Activated CD4-positive, alpha-beta memory T cell treated with anti-CD3 and anti-CD28 coated beads for 36 hours (primary cell): ENCODE results near the gene OOSP3. TPM values are rescaled to one million over a fixed set of nuclear protein-coding genes. Genes with fewer than 3 reads are reported as not detected.
"Not testable (repeated sequence)": the region's sequence is repeated elsewhere in the genome, so short reads cannot be mapped to it uniquely, and the experiment has no call there.

Experiments
- CTCF ChIA-PET: fragments of 350-600 bp; sonication (Branson Sonifier 250); formaldehyde crosslinking; loops from one replicate; lab custom pipeline; 2021; ENCODE audit warnings: antibody characterized with exemption, inconsistent platforms; lab: Charles Lee
- POLR2A ChIA-PET: fragments of 350-600 bp; sonication (Branson Sonifier 250); formaldehyde crosslinking; loops from one replicate; lab custom pipeline; 2021; ENCODE audit warnings: antibody characterized with exemption; lab: Charles Lee
- DNase-seq: peaks from one replicate; pipeline ENCODE4 v3.0.0-alpha.2; 2020
- H3K27ac Mint-ChIP-seq: one replicate; pipeline ENCODE4 v1.8.0; 2021; ENCODE audit warnings: mixed read lengths
- H3K27me3 Mint-ChIP-seq: one replicate; pipeline ENCODE4 v1.8.0; 2021; ENCODE audit warnings: mixed read lengths
- H3K36me3 Mint-ChIP-seq: one replicate; pipeline ENCODE4 v1.8.0; 2021; ENCODE audit warnings: mixed read lengths
- H3K4me1 Mint-ChIP-seq: one replicate; pipeline ENCODE4 v1.8.0; 2021; ENCODE audit warnings: low read depth, mixed read lengths
- H3K4me3 Mint-ChIP-seq: one replicate; pipeline ENCODE4 v1.8.0; 2021; ENCODE audit warnings: mild to moderate bottlenecking, mixed read lengths
- H3K9me3 Mint-ChIP-seq: one replicate; pipeline ENCODE4 v1.8.0; 2021; ENCODE audit warnings: mixed read lengths
- intact Hi-C: fragments of 100-400 bp; cut with micrococcal nuclease; formaldehyde crosslinking; loops from one replicate; pipeline ENCODE4 v1.15.1; 2023
- total RNA-seq, 2 experiments: library from RNA; stranded (reverse); gene quantifications; one replicate each; pipeline ENCODE4 v1.2.3, GENCODE V29; 2021

Gene OOSP3
- not detected for total RNA-seq

GRCh38 chr11:59878575-59878974 is at the start of gene OOSP3:
Gene OOSP3, plus strand, starts transcription at chr11:59878782. Its CDS starts 27 bp downstream, at chr11:59878809.
- CTCF ChIA-PET = no interaction called here
- H3K9me3 Mint-ChIP-seq = no peaks in the 10 kb centered on the region

GRCh38 chr11:59829358-59829757 is 49.2 kb upstream of the OOSP3 start:
- Mint-ChIP-seq H3K36me3 (no peaks in the 10 kb centered on the region), H3K4me1 (peaks cover 3% of the 10 kb centered on the region), H3K4me3 (no peak overlapping the region), H3K27me3 (no peaks in the 10 kb centered on the region), H3K27ac (no peak overlapping the region), H3K9me3 (no peaks in the 10 kb centered on the region)
- POLR2A ChIA-PET = no interaction called here
- DNase-seq = no peak
- intact Hi-C loops = no loop called here
- CTCF ChIA-PET = interaction anchor here (0.6 kb wide), 1 partner anchor 268 kb away, joined by 4 read pairs; no protein-coding TSS in a partner anchor

More at GRCh38 chr11:59878575-59878974, at the start of gene OOSP3:
- Mint-ChIP-seq H3K27me3 (peaks cover 6% of the 10 kb centered on the region), H3K27ac (no peak within 1 kb of the TSS), H3K4me3 (no peak within 1 kb of the TSS), H3K36me3 (no peaks in the 10 kb centered on the region), H3K4me1 (no peaks in the 10 kb centered on the region)
- intact Hi-C loops = no loop called here
- POLR2A ChIA-PET = no interaction called here
- no peak for DNase-seq

GRCh38 chr11:59833602-59834001 is 45.0 kb upstream of the OOSP3 start:
- H3K27me3 Mint-ChIP-seq = peaks cover 2% of the 10 kb centered on the region
- CTCF ChIA-PET = no interaction called here
- POLR2A ChIA-PET = no interaction called here

GRCh38 chr11:59839615-59840014 is 39.0 kb upstream of the OOSP3 start:
- Mint-ChIP-seq H3K27ac (no peak overlapping the region), H3K27me3 (peaks cover under 1% of the 10 kb centered on the region), H3K36me3 (no peaks in the 10 kb centered on the region), H3K4me3 (no peak overlapping the region), H3K9me3 (no peaks in the 10 kb centered on the region), H3K4me1 (no peaks in the 10 kb centered on the region)
- ChIA-PET CTCF (no interaction called here), POLR2A (no interaction called here)
- no peak for DNase-seq
- intact Hi-C loops = no loop called here

More at GRCh38 chr11:59833602-59834001, 45.0 kb upstream of the OOSP3 start:
- intact Hi-C loops = no loop called here
- no peak overlapping the region for H3K4me3 Mint-ChIP-seq
- DNase-seq = no peak
- peaks cover 3% of the 10 kb centered on the region for H3K4me1 Mint-ChIP-seq
- H3K9me3 Mint-ChIP-seq = no peaks in the 10 kb centered on the region
- no peaks in the 10 kb centered on the region for H3K36me3 Mint-ChIP-seq
- H3K27ac Mint-ChIP-seq = no peak overlapping the region

GRCh38 chr11:59841514-59841913 is 37.1 kb upstream of the OOSP3 start:
- POLR2A ChIA-PET = interaction anchor here (0.6 kb wide), 1 partner anchor 985 kb away, joined by 3 read pairs; no protein-coding TSS in a partner anchor
- DNase-seq = no peak
- Mint-ChIP-seq H3K36me3 (no peaks in the 10 kb centered on the region), H3K9me3 (no peaks in the 10 kb centered on the region), H3K4me1 (no peaks in the 10 kb centered on the region), H3K4me3 (no peak overlapping the region), H3K27ac (no peak overlapping the region), H3K27me3 (no peaks in the 10 kb centered on the region)
- CTCF ChIA-PET = no interaction called here
- intact Hi-C loops = no loop called here

- DNase-seq = no peak
- intact Hi-C loops = no loop called here
These were observed 36.3 kb upstream of the OOSP3 start for GRCh38 chr11:59842316-59842715.

GRCh38 chr11:59845399-59845798 is 33.2 kb upstream of the OOSP3 start, which contains the start of gene CBLIF:
Gene CBLIF, minus strand, starts transcription at chr11:59845499. Its CDS starts 46 bp downstream, at chr11:59845453.
- H3K4me1 Mint-ChIP-seq = no peaks in the 10 kb centered on the region
- H3K4me3 Mint-ChIP-seq = no peak within 1 kb of the TSS
- no peaks in the 10 kb centered on the region for H3K27me3 Mint-ChIP-seq
- CTCF ChIA-PET = no interaction called here
- no peak within 1 kb of the TSS for H3K27ac Mint-ChIP-seq
- H3K36me3 Mint-ChIP-seq = no peaks in the 10 kb centered on the region
- POLR2A ChIA-PET = no interaction called here
- no peak for DNase-seq
- no peaks in the 10 kb centered on the region for H3K9me3 Mint-ChIP-seq
- intact Hi-C loops = no loop called here

More at GRCh38 chr11:59842316-59842715, 36.3 kb upstream of the OOSP3 start:
- Mint-ChIP-seq H3K4me1 (no peaks in the 10 kb centered on the region), H3K27ac (no peak overlapping the region), H3K9me3 (no peaks in the 10 kb centered on the region), H3K27me3 (no peaks in the 10 kb centered on the region), H3K36me3 (no peaks in the 10 kb centered on the region), H3K4me3 (no peak overlapping the region)
- ChIA-PET CTCF (no interaction called here), POLR2A (no interaction called here)

GRCh38 chr11:59846556-59846955 is 32.0 kb upstream of the OOSP3 start:
- Mint-ChIP-seq H3K4me1 (no peaks in the 10 kb centered on the region), H3K27me3 (no peaks in the 10 kb centered on the region), H3K27ac (no peak overlapping the region), H3K36me3 (no peaks in the 10 kb centered on the region), H3K9me3 (no peaks in the 10 kb centered on the region), H3K4me3 (no peak overlapping the region)
- ChIA-PET CTCF (interaction anchor here (0.7 to 1.1 kb wide), 2 partner anchors 8 to 91 kb away, joined by 3 read pairs; no protein-coding TSS in a partner anchor), POLR2A (no interaction called here)
- DNase-seq = no peak
- intact Hi-C loops = no loop called here

GRCh38 chr11:59847626-59848025 is 31.0 kb upstream of the OOSP3 start:
- DNase-seq = no peak
- Mint-ChIP-seq H3K4me1 (no peaks in the 10 kb centered on the region), H3K27me3 (no peaks in the 10 kb centered on the region), H3K9me3 (no peaks in the 10 kb centered on the region), H3K4me3 (no peak overlapping the region), H3K27ac (no peak overlapping the region), H3K36me3 (no peaks in the 10 kb centered on the region)
- POLR2A ChIA-PET = no interaction called here
- intact Hi-C loops = no loop called here
- CTCF ChIA-PET = no interaction called here

- H3K27ac Mint-ChIP-seq, intact Hi-C loops, H3K9me3 Mint-ChIP-seq, H3K36me3 Mint-ChIP-seq, POLR2A ChIA-PET, H3K4me3 Mint-ChIP-seq, DNase-seq, H3K27me3 Mint-ChIP-seq, H3K4me1 Mint-ChIP-seq: not testable (repeated sequence)
- CTCF ChIA-PET = interaction anchor here (1.2 kb wide), 1 partner anchor 39 kb away, joined by 3 read pairs; no protein-coding TSS in a partner anchor
These were observed 30.1 kb upstream of the OOSP3 start for GRCh38 chr11:59848439-59848838.

GRCh38 chr11:59849129-59849528 is 29.5 kb upstream of the OOSP3 start:
- DNase-seq = no peak
- no peaks in the 10 kb centered on the region for H3K27me3 Mint-ChIP-seq
- H3K4me3 Mint-ChIP-seq = no peak overlapping the region
- intact Hi-C loops = no loop called here
- no peaks in the 10 kb centered on the region for H3K36me3 Mint-ChIP-seq
- no peaks in the 10 kb centered on the region for H3K4me1 Mint-ChIP-seq
- H3K27ac Mint-ChIP-seq = no peak overlapping the region
- ChIA-PET POLR2A (no interaction called here), CTCF (interaction anchor here (1.2 kb wide), 1 partner anchor 40 kb away, joined by 3 read pairs; no protein-coding TSS in a partner anchor)
- H3K9me3 Mint-ChIP-seq = no peaks in the 10 kb centered on the region

GRCh38 chr11:59849551-59849950 is 29.0 kb upstream of the OOSP3 start:
- H3K36me3 Mint-ChIP-seq, H3K27ac Mint-ChIP-seq, H3K4me1 Mint-ChIP-seq, DNase-seq, intact Hi-C loops, H3K4me3 Mint-ChIP-seq, POLR2A ChIA-PET, H3K9me3 Mint-ChIP-seq, H3K27me3 Mint-ChIP-seq: not testable (repeated sequence)
- CTCF ChIA-PET = interaction anchor here (1.2 kb wide), 1 partner anchor 40 kb away, joined by 3 read pairs; no protein-coding TSS in a partner anchor

- H3K4me1 Mint-ChIP-seq, H3K36me3 Mint-ChIP-seq, H3K4me3 Mint-ChIP-seq, CTCF ChIA-PET, POLR2A ChIA-PET, H3K27ac Mint-ChIP-seq, H3K27me3 Mint-ChIP-seq, H3K9me3 Mint-ChIP-seq, DNase-seq, intact Hi-C loops: not testable (repeated sequence)
These were observed 27.2 kb upstream of the OOSP3 start for GRCh38 chr11:59851416-59851815.
